NCI-H2227 treated with DMSO at 0.1 percent for 48 hours (cell line): ENCODE results near the gene PLD5.
"Not testable (repeated sequence)": the region's sequence is repeated elsewhere in the genome, so short reads cannot be mapped to it uniquely, and the experiment has no call there.

Experiments used
- DNase-seq: peaks from one replicate; lab custom pipeline; 2025; lab: John Stamatoyannopoulos, UW

Gene PLD5

GRCh38 chr1:242426271-242426905 is 98.1 kb downstream of the PLD5 start:
- no peak for DNase-seq

DNA sequence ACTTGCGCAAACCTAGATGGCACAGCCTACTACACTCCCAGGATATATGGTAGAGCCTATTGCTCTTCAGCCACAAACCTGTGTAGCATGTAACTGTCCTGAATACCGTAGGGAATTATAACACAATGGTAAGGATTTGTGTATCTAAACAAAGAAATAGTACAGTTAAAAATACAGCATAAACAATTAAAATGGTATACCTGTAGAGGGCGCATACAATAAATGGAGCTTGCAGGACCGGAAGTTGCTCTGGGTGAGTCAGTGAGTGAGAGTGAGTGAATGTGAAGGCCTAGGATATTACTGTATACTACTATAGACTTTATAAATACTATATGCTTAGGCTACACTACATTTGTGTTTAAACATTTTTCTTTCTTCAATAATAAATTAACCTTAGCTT is 99.3 kb downstream of the PLD5 start:
- no peak for DNase-seq

- DNase-seq = no peak
Measured at GRCh38 chr1:242416657-242417056, 107.8 kb downstream of the PLD5 start.

GRCh38 chr1:242412921-242413320 is 111.6 kb downstream of the PLD5 start:
- no peak for DNase-seq

DNA sequence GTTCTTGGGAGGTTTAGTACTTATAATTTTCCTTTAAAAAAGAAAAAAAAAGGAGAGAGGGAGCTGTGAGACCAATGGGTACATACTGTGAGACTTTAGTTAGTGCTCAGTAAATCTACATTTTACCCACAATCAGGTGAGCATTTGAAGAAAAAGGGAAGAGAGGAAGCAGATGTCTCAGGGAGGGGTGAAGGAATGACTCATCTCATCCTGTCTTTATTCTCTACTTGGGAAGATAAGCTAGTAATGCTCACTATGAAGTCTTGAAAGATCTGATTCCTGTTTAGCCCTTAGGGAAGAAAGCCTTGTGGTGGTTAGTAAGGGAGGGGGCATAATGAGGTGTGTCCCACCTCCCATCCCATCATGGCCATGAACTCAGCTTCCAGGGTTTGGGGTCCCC is 112.6 kb downstream of the PLD5 start:
- DNase-seq = no peak

GRCh38 chr1:242405947-242406346 is 118.5 kb downstream of the PLD5 start:
- no peak for DNase-seq

DNA sequence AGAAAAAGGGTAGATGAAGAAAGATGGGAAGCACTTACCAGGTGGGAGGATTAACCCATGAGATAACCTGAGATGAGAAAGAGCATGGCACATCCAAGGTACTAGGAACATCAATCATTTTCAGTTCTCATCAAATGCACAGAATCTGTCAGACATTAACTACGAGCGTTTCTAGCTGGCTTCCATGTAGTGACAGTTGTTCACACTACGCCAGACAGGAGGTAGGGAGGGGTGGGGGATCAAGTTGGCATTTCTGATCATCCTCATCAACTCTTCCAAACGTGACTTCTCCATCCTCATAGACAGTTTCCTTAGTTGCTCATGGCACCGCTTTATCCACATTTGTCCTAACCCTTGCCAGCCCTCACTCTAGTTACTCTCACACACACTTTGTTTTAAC is 120.2 kb downstream of the PLD5 start:
- no peak for DNase-seq

GRCh38 chr1:242402956-242403355 is 121.5 kb downstream of the PLD5 start:
- peak; percentile 13 for DNase-seq

DNA sequence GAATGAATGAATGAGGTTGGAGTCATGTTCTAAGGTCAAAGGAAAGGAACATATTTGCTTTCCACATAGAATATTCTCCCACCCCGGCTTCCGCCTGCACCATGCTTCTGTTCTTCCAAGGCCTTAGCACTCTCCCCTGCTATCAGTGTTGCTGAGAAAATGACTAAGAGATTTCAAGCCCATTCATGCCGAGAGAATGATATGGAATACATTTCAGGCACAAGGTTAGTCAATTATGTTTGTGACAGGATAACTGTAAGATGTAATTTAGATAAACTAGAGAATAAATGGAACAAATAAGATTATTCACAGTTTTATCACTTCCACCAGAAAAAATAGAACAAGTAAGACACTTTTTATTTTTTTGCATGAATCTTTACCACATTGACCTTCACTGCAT is 122.6 kb downstream of the PLD5 start:
- no peak for DNase-seq

- no peak for DNase-seq
Measured at GRCh38 chr1:242398351-242398750, 126.1 kb downstream of the PLD5 start.

GRCh38 chr1:242391896-242392295 is 132.6 kb downstream of the PLD5 start:
- no peak for DNase-seq

DNA sequence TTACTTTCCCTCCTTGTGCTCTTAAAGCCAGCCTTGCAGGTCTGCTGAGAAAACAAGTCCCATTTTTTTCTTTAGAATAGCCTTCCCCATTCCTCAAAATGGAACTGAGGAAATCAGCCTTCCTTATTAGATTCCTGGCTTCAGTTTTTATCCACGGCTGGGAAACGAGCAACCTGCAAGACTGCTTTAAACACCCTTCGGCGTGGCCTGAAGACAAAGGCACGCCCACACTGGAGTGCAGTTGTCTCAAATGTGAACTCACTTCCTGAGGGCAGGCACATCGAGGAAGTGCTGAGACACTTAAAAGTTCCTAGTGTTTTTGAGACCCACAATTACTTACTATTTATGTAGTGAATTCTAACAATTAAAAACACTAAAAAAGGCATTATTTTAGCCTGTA is 148.4 kb downstream of the PLD5 start:
- not testable (repeated sequence) for DNase-seq

- DNase-seq = not testable (repeated sequence)
Measured at GRCh38 chr1:242350446-242350845, 174.1 kb downstream of the PLD5 start.

GRCh38 chr1:242349636-242350035 is 174.9 kb downstream of the PLD5 start:
- DNase-seq = no peak

DNA sequence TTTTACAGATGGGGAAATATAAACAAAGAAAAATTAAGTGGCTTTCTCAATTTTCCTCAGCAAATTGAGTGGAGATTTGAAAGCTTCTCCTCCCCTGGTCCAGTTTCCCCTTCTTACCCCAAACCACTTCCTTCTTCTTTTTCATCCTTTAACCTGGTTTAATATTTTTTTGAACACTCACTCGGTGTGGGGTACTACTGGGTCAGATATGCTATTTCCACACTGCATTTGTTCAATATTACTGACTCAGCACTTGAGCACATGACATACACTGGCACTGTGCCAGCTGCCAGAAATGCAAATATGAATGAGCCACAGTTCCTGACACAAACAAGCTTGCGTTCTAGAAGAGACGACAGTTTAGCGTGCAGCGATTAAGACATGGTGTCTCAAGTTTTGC is 193.6 kb downstream of the PLD5 start:
- not testable (repeated sequence) for DNase-seq

- DNase-seq = not testable (repeated sequence)
Measured at GRCh38 chr1:242327381-242327780, 197.1 kb downstream of the PLD5 start.

DNA sequence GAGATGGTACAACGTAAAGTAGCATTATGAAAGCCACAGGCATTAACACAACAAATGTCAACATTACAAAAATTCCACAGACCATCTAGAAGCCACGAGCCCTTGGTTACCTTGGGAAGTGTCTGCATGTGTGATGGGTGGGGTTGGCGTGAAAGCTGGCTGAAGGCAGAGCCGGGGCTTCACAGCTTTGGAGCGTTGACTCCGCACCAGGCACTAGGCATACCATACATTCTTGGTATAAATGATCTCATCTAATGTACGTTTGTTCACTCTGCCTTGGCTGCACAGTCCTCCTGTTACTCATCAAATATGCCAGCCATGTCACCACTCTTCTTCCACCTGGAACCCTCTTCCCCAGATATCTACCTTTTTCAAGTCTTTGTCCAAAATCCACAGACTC is 202.5 kb downstream of the PLD5 start:
- DNase-seq = not testable (repeated sequence)

DNA sequence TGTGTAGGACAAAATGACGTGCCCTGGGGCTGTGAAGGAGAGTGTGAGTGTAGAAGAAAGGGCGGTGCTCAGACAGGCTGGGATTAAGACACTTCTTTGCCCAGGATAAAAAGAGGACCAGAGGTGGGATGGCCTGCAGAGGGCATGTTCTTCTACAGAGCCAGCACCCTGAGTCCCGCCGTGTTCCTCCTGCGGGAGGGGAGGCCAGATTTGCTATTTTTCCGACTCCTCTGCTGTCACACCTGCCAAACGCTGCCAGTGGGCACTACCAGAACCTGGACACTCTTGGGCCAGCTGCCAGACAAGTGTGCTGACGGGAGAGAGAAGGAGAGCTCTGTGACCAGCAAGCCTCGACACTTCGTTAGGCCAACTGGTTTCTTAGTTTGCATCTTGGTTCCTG is 206.4 kb downstream of the PLD5 start:
- DNase-seq = no peak

DNA sequence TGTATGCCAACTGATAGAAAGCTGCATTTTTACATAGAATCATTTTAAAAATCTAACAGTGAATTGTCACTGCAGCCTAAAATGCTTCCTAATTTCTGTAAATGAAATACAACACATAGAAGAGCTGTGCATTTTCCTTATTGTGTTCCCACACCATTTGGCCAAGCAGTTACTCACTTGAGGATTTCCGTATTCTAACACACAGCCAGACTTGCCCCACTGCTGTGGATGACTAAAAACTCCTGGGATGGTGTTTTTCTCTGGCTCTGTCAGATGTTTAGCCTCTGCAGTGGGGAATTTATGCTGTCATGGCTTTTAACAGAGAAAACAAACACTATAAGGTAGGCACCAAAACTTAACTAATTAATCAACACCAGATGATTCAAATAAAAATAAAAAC is 209.6 kb downstream of the PLD5 start:
- not testable (repeated sequence) for DNase-seq

DNA sequence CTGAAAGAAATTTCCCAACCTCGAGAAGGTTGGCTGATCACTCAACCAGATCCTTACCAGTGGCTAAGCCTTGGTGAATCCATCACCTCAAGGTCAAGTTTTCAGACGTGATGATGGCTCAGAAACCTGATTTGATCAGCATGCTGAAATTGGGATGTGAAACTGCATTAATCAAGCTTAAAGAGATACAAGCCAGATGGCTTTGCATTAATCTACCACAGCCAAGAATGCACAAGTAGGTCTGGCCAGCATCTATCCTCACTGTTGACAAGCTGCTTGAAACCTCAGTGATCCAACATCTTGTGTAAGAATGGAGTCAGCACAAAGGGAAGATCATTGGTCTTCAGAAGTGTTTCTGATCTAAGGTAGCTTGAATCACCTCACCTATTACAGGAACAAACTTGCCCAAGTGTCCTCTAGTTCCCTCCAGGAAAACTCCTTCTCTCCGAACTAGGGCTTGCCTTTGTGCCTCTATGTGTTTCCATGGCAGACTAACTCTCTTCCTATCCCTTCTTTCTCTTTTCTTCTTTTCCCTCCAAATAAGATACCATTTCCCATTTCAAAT is 210.3 kb downstream of the PLD5 start:
- not testable (repeated sequence) for DNase-seq

- not testable (repeated sequence) for DNase-seq
Measured at GRCh38 chr1:242308681-242309080, 215.8 kb downstream of the PLD5 start.

DNA sequence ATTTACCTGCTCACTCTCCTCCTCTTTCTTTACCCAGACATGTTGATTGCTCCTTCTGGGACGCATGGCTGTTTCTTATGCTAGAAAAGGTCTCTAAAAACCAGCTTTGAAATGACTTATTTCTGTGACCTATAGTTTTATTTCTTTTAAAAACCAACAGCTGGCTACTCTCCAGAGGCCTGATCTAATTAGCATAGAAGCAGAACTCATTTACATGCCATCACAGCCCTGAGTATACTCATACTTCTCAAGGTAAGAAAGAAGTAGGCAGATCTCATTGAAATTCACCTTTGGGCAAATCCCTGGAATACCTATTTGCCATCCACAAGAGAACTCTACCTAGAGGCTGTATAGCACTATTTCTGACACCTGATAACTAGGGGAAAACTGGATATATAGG is 230.7 kb downstream of the PLD5 start:
- not testable (repeated sequence) for DNase-seq

DNA sequence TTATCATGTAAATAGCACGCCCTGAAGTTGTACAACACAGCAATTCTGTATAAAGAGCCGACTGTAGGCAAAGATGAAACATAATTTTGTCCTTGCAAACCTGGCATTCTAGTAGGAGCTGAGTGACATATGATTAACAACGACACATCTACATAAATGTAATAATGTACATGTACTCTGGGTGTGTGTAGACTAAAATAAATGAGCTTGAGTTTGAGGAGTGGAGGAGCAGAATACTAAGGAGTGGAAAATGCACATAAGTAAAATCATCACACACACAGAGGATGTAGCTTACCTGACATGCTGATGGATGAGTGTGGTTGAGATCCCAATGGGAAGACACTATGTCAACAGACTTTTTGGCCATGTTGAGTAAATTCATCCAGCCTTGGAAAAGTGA is 236.4 kb downstream of the PLD5 start:
- not testable (repeated sequence) for DNase-seq
